ENCODE data around the gene RNPEPL1. TPM values are rescaled to one million over a fixed set of nuclear protein-coding genes. Genes with fewer than 3 reads are reported as not detected.
A peak's percentile ranks its signal among the peaks of the same experiment; 100 is the strongest.

Gene RNPEPL1
- total RNA-seq, 1 donor from 2014 or later, result 69.9 TPM

- DNase-seq (ENCODE audit: low spot score), result no peak
Observed at GRCh38 chr2:240575101-240575965, 7.0 kb downstream of the RNPEPL1 start.

GRCh38 chr2:240576036-240576435 lies 7.8 kb downstream of the RNPEPL1 start:
- no peak for DNase-seq (ENCODE audit: low spot score)

- no peak for DNase-seq (ENCODE audit: low spot score)
Observed at GRCh38 chr2:240576436-240577205, 8.3 kb downstream of the RNPEPL1 start.

GRCh38 chr2:240577281-240578109 lies 9.2 kb downstream of the RNPEPL1 start:
- no peak for DNase-seq (ENCODE audit: low spot score)

GRCh38 chr2:240578110-240578450 lies 9.8 kb downstream of the RNPEPL1 start:
- no peak for DNase-seq (ENCODE audit: low spot score)

- DNase-seq (ENCODE audit: low spot score), result no peak
Observed at GRCh38 chr2:240578488-240578887, 10.2 kb downstream of the RNPEPL1 start.

GRCh38 chr2:240579071-240579762 lies 10.9 kb downstream of the RNPEPL1 start:
- DNase-seq (ENCODE audit: low spot score), result no peak

- no peak for DNase-seq (ENCODE audit: low spot score)
Observed at GRCh38 chr2:240579771-240580614, 11.7 kb downstream of the RNPEPL1 start.

GRCh38 chr2:240581811-240582210 lies 13.5 kb downstream of the RNPEPL1 start:
- no peak for DNase-seq (ENCODE audit: low spot score)

GRCh38 chr2:240582781-240583180 lies 14.5 kb downstream of the RNPEPL1 start:
- DNase-seq (ENCODE audit: low spot score), result no peak

GRCh38 chr2:240583774-240584173 lies 15.5 kb downstream of the RNPEPL1 start:
- no peak for DNase-seq (ENCODE audit: low spot score)

GRCh38 chr2:240584486-240585031 lies 16.3 kb downstream of the RNPEPL1 start:
- DNase-seq (ENCODE audit: low spot score), result no peak

- no peak for DNase-seq (ENCODE audit: low spot score)
Observed at GRCh38 chr2:240585101-240585500, 16.8 kb downstream of the RNPEPL1 start.

GRCh38 chr2:240585681-240586197 lies 17.5 kb downstream of the RNPEPL1 start:
- no peak for DNase-seq (ENCODE audit: low spot score)

GRCh38 chr2:240586198-240586918 lies 18.1 kb downstream of the RNPEPL1 start, which contains the start of gene CAPN10:
TSS of gene CAPN10 (plus strand) at chr2:240586734. CDS start at chr2:240586912, 178 bp downstream.
- peak; percentile 100 for DNase-seq (ENCODE audit: low spot score)

GRCh38 chr2:240586919-240587800 lies 18.9 kb downstream of the RNPEPL1 start:
- DNase-seq (ENCODE audit: low spot score), result no peak

- no peak for DNase-seq (ENCODE audit: low spot score)
Observed at GRCh38 chr2:240588006-240588655, 19.8 kb downstream of the RNPEPL1 start.
